VCaP (cell line): ENCODE measurements around the gene RNF144A.
A peak's percentile ranks its signal among the peaks of the same experiment; 100 is the strongest.
"Not testable (repeated sequence)": the region's sequence is repeated elsewhere in the genome, so short reads cannot be mapped to it uniquely, and the experiment has no call there.

Experiments used
- H3K27ac ChIP-seq: fragments of 450-650 bp; 2 replicates; pipeline ENCODE4 v1.5.1; 2017
- CTCF ChIP-seq: fragments of 450-650 bp; conservative IDR thresholded peaks from 2 replicates; pipeline ENCODE4 v1.5.1; 2017; ENCODE audit warnings: mild to moderate bottlenecking, moderate library complexity

The RNF144A gene

GRCh38 chr2:6887751-6888192 is 29.4 kb upstream of the RNF144A start:
- no peak for TF ChIP-seq CTCF
- no peak overlapping the region for H3K27ac ChIP-seq

- no peak for TF ChIP-seq CTCF
- no peak overlapping the region for H3K27ac ChIP-seq
Observed at GRCh38 chr2:6888724-6889123, 28.5 kb upstream of the RNF144A start.

- H3K27ac ChIP-seq = no peak overlapping the region
- no peak for TF ChIP-seq CTCF
Observed at GRCh38 chr2:6893876-6894482, 23.2 kb upstream of the RNF144A start.

GRCh38 chr2:6896930-6897759 is 20.1 kb upstream of the RNF144A start:
- H3K27ac ChIP-seq = no peak overlapping the region
- TF ChIP-seq CTCF = peak; percentile 84

GRCh38 chr2:6902581-6902980 is 14.6 kb upstream of the RNF144A start:
- H3K27ac ChIP-seq = not testable (repeated sequence)

GRCh38 chr2:6905668-6906067 is 11.5 kb upstream of the RNF144A start:
- TF ChIP-seq CTCF = no peak

GRCh38 chr2:6906165-6906741 is 11.0 kb upstream of the RNF144A start:
- no peak overlapping the region for H3K27ac ChIP-seq
- TF ChIP-seq CTCF = no peak

More at GRCh38 chr2:6905668-6906067, 11.5 kb upstream of the RNF144A start:
- no peak overlapping the region for H3K27ac ChIP-seq
